Urinary bladder (tissue), 4 donors: ENCODE data around the gene SH3RF1. TPM values are rescaled to one million over a fixed set of nuclear protein-coding genes. Genes with fewer than 3 reads are reported as not detected.

Experiments
- DNase-seq: peaks from one replicate; pipeline ENCODE4 v3.0.0-alpha.2; 2015; ENCODE audit errors: extremely low spot score
- H3K27ac ChIP-seq: one replicate; pipeline ENCODE4 v1.5.1; 2013; ENCODE audit warnings: low read depth, mild to moderate bottlenecking, moderate library complexity
- H3K36me3 ChIP-seq: one replicate; pipeline ENCODE4 v1.6.1; 2013; ENCODE audit warnings: mild to moderate bottlenecking, moderate library complexity; ENCODE audit not compliant: insufficient read depth
- H3K4me1 ChIP-seq: one replicate; pipeline ENCODE4 v1.6.1; 2013; ENCODE audit warnings: mild to moderate bottlenecking, moderate library complexity; ENCODE audit not compliant: insufficient read depth
- H3K4me3 ChIP-seq: one replicate; pipeline ENCODE4 v1.5.1; 2013; ENCODE audit warnings: low read depth, low read length
- WGBS: extraction: QIAGEN DNeasy Blood & Tissue Kit; methylation state at CpG from one replicate; pipeline ENCODE4 v1.1.7; 2013; 5-methylcytosine and 5-hydroxymethylcytosine counted together
- polyA plus RNA-seq: library from polyadenylated mRNA; stranded (reverse); fragments of 200-250 nt; gene quantifications from one replicate; pipeline ENCODE4 v1.2.3, GENCODE V29; 2013
- total RNA-seq: library from RNA; depleted of rRNA; stranded (reverse); fragments of >200 nt; gene quantifications from one replicate; pipeline ENCODE4 v1.2.3, GENCODE V29; 2014
- donor health status: healthy with polysubstance abuse.
- donor health status: healthy.

The SH3RF1 gene
- total and polyA plus RNA-seq, 2 donors, result 7.7 to 11.1 TPM

- no peak for DNase-seq
- no peaks in the 10 kb centered on the region for H3K4me1 ChIP-seq
- no peak overlapping the region for H3K27ac ChIP-seq
- peaks cover 2% of the 10 kb centered on the region for H3K36me3 ChIP-seq
- 4% methylated on average over 2 of the region's 2 CpGs for WGBS
- no peak overlapping the region for H3K4me3 ChIP-seq
These were observed 189.8 kb downstream of the SH3RF1 start for GRCh38 chr4:169080981-169081380.

- DNase-seq, result peak; percentile 74
- Histone ChIP-seq H3K27ac (peak overlapping the region; percentile 58), H3K4me3 (peak overlapping the region; percentile 19), H3K36me3 (no peaks in the 10 kb centered on the region), H3K4me1 (no peaks in the 10 kb centered on the region)
- 15% methylated on average over 19 of the region's 19 CpGs for WGBS
These were observed 190.6 kb downstream of the SH3RF1 start for GRCh38 chr4:169079942-169080827.

- no peak for DNase-seq
- WGBS, result 90% methylated on average over 7 of the region's 7 CpGs
- no peak overlapping the region for H3K27ac ChIP-seq
- no peaks in the 10 kb centered on the region for H3K4me1 ChIP-seq
- H3K4me3 ChIP-seq, result no peak overlapping the region
- no peaks in the 10 kb centered on the region for H3K36me3 ChIP-seq
These were observed 196.6 kb downstream of the SH3RF1 start for GRCh38 chr4:169074117-169074516.

- no peak overlapping the region for H3K4me3 ChIP-seq
- no peaks in the 10 kb centered on the region for H3K4me1 ChIP-seq
- H3K27ac ChIP-seq, result no peak overlapping the region
- no peak for DNase-seq
- H3K36me3 ChIP-seq, result no peaks in the 10 kb centered on the region
- WGBS, result 58% methylated on average over 7 of the region's 7 CpGs
These were observed 199.0 kb downstream of the SH3RF1 start for GRCh38 chr4:169071747-169072146.

DNA sequence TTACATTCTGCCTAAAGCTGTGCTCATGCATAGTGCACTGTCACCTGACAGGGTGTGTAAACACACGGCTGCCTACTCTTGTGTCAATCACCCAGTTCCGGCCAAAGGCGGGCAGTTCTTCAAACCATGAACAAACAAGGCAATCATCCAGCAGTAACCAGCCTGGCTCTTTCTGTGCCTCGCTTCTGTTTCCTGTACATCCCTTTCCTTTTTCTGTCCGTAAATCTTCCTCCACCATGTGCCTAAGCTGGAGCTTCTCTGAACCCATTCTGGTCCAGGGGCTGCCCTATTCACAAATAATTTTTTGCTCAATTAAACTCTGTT lies 199.9 kb downstream of the SH3RF1 start:
- no peak overlapping the region for H3K27ac ChIP-seq
- WGBS, result 86% methylated on average over 5 of the region's 5 CpGs
- no peaks in the 10 kb centered on the region for H3K36me3 ChIP-seq
- DNase-seq, result no peak
- no peaks in the 10 kb centered on the region for H3K4me1 ChIP-seq
- H3K4me3 ChIP-seq, result no peak overlapping the region

- H3K4me1 ChIP-seq, result no peaks in the 10 kb centered on the region
- H3K4me3 ChIP-seq, result no peak overlapping the region
- 41% methylated on average over 16 of the region's 16 CpGs for WGBS
- no peak overlapping the region for H3K27ac ChIP-seq
- H3K36me3 ChIP-seq, result no peaks in the 10 kb centered on the region
- DNase-seq, result peak; percentile 85
These were observed 200.5 kb downstream of the SH3RF1 start for GRCh38 chr4:169070071-169070894.

DNA sequence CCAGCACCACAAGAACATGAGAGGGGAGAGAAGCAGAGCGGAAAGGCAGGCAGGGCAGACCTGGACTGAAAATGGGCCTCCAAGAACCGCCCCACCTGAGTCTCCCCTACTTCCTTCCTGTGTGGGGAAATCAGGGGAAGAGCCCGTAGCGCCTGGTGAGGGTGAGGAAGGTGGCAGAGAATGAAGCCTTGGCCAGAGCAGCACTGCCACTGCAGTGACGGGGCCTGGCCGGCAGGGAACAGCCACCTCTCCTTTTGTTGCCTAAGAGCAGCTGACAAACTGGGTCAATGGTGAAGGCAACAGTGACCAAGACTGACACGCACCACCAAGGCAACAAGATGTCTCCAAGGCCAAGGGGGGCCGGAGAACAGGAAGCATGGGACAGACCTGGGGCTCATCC lies 202.3 kb downstream of the SH3RF1 start:
- 79% methylated on average over 8 of the region's 8 CpGs for WGBS
- Histone ChIP-seq H3K27ac (peak overlapping the region; percentile 11), H3K4me3 (no peak overlapping the region), H3K36me3 (no peaks in the 10 kb centered on the region), H3K4me1 (no peaks in the 10 kb centered on the region)
- DNase-seq, result no peak

GRCh38 chr4:169066934-169067333 lies 203.8 kb downstream of the SH3RF1 start:
- 95% methylated on average over 5 of the region's 5 CpGs for WGBS
- H3K36me3 ChIP-seq, result no peaks in the 10 kb centered on the region
- no peak overlapping the region for H3K4me3 ChIP-seq
- no peak for DNase-seq
- no peak overlapping the region for H3K27ac ChIP-seq
- no peaks in the 10 kb centered on the region for H3K4me1 ChIP-seq

DNA sequence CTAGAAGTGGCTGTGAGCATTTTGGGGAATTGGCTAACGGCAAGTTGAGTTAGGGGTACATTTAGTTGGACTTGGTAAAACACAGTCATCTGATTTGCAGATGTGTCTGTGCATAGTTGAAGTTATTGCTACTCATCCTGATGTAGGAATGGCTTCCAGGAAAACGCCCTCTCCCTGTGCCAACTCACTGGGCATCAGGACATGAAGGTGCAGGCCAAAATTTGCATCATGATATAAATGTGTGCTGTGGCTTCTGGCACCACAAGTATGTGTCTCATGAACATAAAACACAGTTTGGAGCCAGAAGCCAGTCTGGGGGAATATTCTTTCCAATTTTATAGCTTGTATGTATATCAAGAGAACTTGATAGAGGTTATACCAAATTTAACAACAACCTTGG lies 206.5 kb downstream of the SH3RF1 start:
- Histone ChIP-seq H3K4me1 (no peaks in the 10 kb centered on the region), H3K36me3 (no peaks in the 10 kb centered on the region), H3K4me3 (no peak overlapping the region), H3K27ac (no peak overlapping the region)
- WGBS, result 88% methylated on average over 2 of the region's 2 CpGs
- DNase-seq, result no peak

GRCh38 chr4:169063441-169063840 lies 207.3 kb downstream of the SH3RF1 start:
- Histone ChIP-seq H3K4me3 (no peak overlapping the region), H3K27ac (no peak overlapping the region), H3K36me3 (no peaks in the 10 kb centered on the region), H3K4me1 (no peaks in the 10 kb centered on the region)
- DNase-seq, result no peak
- WGBS, result 70% methylated on average over 3 of the region's 3 CpGs

GRCh38 chr4:169062897-169063244 lies 207.9 kb downstream of the SH3RF1 start:
- Histone ChIP-seq H3K36me3 (no peaks in the 10 kb centered on the region), H3K4me3 (no peak overlapping the region), H3K27ac (peak overlapping the region; percentile 65), H3K4me1 (no peaks in the 10 kb centered on the region)
- WGBS, result 30% methylated on average over 6 of the region's 6 CpGs
- no peak for DNase-seq

DNA sequence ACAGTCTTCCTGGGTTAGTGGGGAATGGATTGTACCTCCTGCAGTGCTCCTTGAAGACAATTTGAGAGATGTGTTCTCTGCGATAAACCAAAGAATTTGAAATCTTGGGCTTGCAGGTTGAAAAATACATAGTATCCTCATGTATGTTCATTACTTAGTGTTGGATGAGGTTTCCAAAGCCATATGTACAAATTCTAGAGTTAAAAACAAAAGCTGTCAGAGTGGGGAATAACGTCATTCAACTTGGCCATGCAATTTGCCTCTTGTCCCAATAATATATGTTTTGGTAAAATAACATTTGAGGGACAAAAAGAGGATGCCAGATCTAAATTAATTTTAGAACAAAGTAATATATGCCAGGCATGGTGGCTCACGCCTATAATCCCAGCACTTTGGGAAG lies 209.4 kb downstream of the SH3RF1 start:
- DNase-seq, result no peak
- Histone ChIP-seq H3K36me3 (no peaks in the 10 kb centered on the region), H3K27ac (no peak overlapping the region), H3K4me3 (no peak overlapping the region), H3K4me1 (no peaks in the 10 kb centered on the region)
- WGBS, result 87% methylated on average over 3 of the region's 3 CpGs

GRCh38 chr4:169060391-169061091 lies 210.2 kb downstream of the SH3RF1 start:
- Histone ChIP-seq H3K4me1 (no peaks in the 10 kb centered on the region), H3K36me3 (no peaks in the 10 kb centered on the region), H3K27ac (no peak overlapping the region), H3K4me3 (no peak overlapping the region)
- DNase-seq, result no peak
- 41% methylated on average over 9 of the region's 9 CpGs for WGBS
